Urothelium cell line (cell line): ENCODE data around the gene SMIM41.
A peak's percentile ranks its signal among the peaks of the same experiment; 100 is the strongest.

ENCODE experiments used
- DNase-seq: peaks from one replicate; pipeline ENCODE4 v3.0.0; 2011; ENCODE audit warnings: low spot score, mixed read lengths
- FAIRE-seq: peaks from 2 replicates; lab custom pipeline; 2011; peaks lifted over from hg19 to GRCh38; lab: Jason Lieb, UNC

Gene SMIM41

GRCh38 chr12:52144512-52145227 is 65.2 kb downstream of the SMIM41 start:
- DNase-seq: no peak
- FAIRE-seq: no peak

GRCh38 chr12:52145228-52146088 is 66.0 kb downstream of the SMIM41 start:
- FAIRE-seq: peak; percentile 67

GRCh38 chr12:52146089-52146821 is 66.8 kb downstream of the SMIM41 start:
- no peak for DNase-seq
- no peak for FAIRE-seq

More at GRCh38 chr12:52145228-52146088, 66.0 kb downstream of the SMIM41 start:
- no peak for DNase-seq

GRCh38 chr12:52146822-52147366 is 67.4 kb downstream of the SMIM41 start:
- FAIRE-seq (no peak), DNase-seq (no peak)

- FAIRE-seq: peak; percentile 96
- peak; percentile 96 for DNase-seq
Observed at GRCh38 chr12:52147367-52147963, 68.0 kb downstream of the SMIM41 start.

GRCh38 chr12:52147964-52148463 is 68.5 kb downstream of the SMIM41 start:
- DNase-seq: no peak
- no peak for FAIRE-seq

GRCh38 chr12:52148464-52149181 is 69.1 kb downstream of the SMIM41 start:
- FAIRE-seq (peak; percentile 95), DNase-seq (peak; percentile 77)

GRCh38 chr12:52149182-52149641 is 69.7 kb downstream of the SMIM41 start:
- FAIRE-seq: no peak

GRCh38 chr12:52149651-52150241 is 70.2 kb downstream of the SMIM41 start:
- DNase-seq (no peak), FAIRE-seq (peak; percentile 13)

More at GRCh38 chr12:52149182-52149641, 69.7 kb downstream of the SMIM41 start:
- no peak for DNase-seq

- FAIRE-seq (peak; percentile 40), DNase-seq (no peak)
Observed at GRCh38 chr12:52151153-52151836, 71.8 kb downstream of the SMIM41 start.

- DNase-seq: no peak
- FAIRE-seq: no peak
Observed at GRCh38 chr12:52151837-52152783, 72.6 kb downstream of the SMIM41 start.

GRCh38 chr12:52152905-52153317 is 73.4 kb downstream of the SMIM41 start:
- FAIRE-seq: peak; percentile 5

GRCh38 chr12:52155048-52155868 is 75.8 kb downstream of the SMIM41 start:
- peak; percentile 40 for FAIRE-seq
- DNase-seq: no peak

More at GRCh38 chr12:52152905-52153317, 73.4 kb downstream of the SMIM41 start:
- DNase-seq: no peak

GRCh38 chr12:52156311-52156710 is 76.8 kb downstream of the SMIM41 start:
- no peak for FAIRE-seq

GRCh38 chr12:52156757-52157565 is 77.5 kb downstream of the SMIM41 start:
- FAIRE-seq (peak; percentile 56), DNase-seq (peak; percentile 78)

More at GRCh38 chr12:52156311-52156710, 76.8 kb downstream of the SMIM41 start:
- no peak for DNase-seq
